GM12878 (cell line): ENCODE results near the gene DDHD1. TPM values are rescaled to one million over a fixed set of nuclear protein-coding genes. Genes with fewer than 3 reads are reported as not detected.

ENCODE experiments used
- CHD2 ChIP-seq: IDR thresholded peaks from 2 replicates; pipeline ENCODE4 v1.6.1; 2011; ENCODE audit warnings: low read depth, low read length, improper control_type of control experiment, borderline replicate concordance
- CHD4 ChIP-seq: fragments of 200-600 bp; sonication (generic); IDR thresholded peaks from 2 replicates; pipeline ENCODE4 v1.6.1; 2016; ENCODE audit warnings: mild to moderate bottlenecking
- IRF4 ChIP-seq: IDR thresholded peaks from 2 replicates; pipeline ENCODE4 v1.6.1; 2011; ENCODE audit warnings: low read depth, low read length
- NR2F1 ChIP-seq: fragments of 450-650 bp; conservative IDR thresholded peaks from 2 replicates; pipeline ENCODE4 v1.6.1; 2017; ENCODE audit warnings: mild to moderate bottlenecking
- SIX5 ChIP-seq: IDR thresholded peaks from 2 replicates; pipeline ENCODE4 v1.6.1; 2011; ENCODE audit warnings: mild to moderate bottlenecking, low read depth, low read length, moderate library complexity; ENCODE audit not compliant: severe bottlenecking
- SMAD1 ChIP-seq: fragments of 450-650 bp; IDR thresholded peaks from 2 replicates; pipeline ENCODE4 v1.6.1; 2018; ENCODE audit warnings: mild to moderate bottlenecking, low read depth; ENCODE audit not compliant: partially characterized antibody
- TBL1XR1 ChIP-seq: IDR thresholded peaks from 2 replicates; pipeline ENCODE4 v1.6.1; 2012; ENCODE audit warnings: low read depth, low read length, improper control_type of control experiment
- YBX1 ChIP-seq: fragments of 450-650 bp; IDR thresholded peaks from 2 replicates; pipeline ENCODE4 v1.6.1; 2016; ENCODE audit warnings: antibody characterized with exemption
- polyA plus RNA-seq, 11 experiments: library from polyadenylated mRNA; depleted of rRNA in 4 of 11; unstranded in 6 of 11; stranded (reverse) in 5 of 11; fragments of >200 nt; fragmentation: Nextera tagmentation in 4 of 11; fragmentation: Illumina TruSeq in 1 of 11; extraction: Ambion mirVana in 4 of 11; extraction: Trizol in 1 of 11; gene quantifications; 1 replicate in 1 of 11; 2 replicates in 10 of 11; pipeline versions ENCODE4 v1.2.1 to v1.2.3, GENCODE V29; 2011 to 2016; ENCODE audit warnings: inconsistent platforms in 2 of 11, missing spikeins in 2 of 11, low read depth in 1 of 11
- total RNA-seq, 4 experiments: library from RNA; depleted of rRNA in 3 of 4; stranded (reverse); fragments of >200 nt in 3 of 4; fragmentation: Illumina TruSeq in 1 of 4; extraction: Trizol in 1 of 4; gene quantifications; 2 replicates each; pipeline versions ENCODE4 v1.2.1 to v1.2.3, GENCODE V29; 2013 to 2021
- TF ChIP-seq, protein P1 (sequence below): fragments of 150-350 bp; IDR thresholded peaks from 2 replicates; pipeline ENCODE4 v1.6.1; 2016; ENCODE audit warnings: low read depth, low read length
- TF ChIP-seq, protein P2 (sequence below): IDR thresholded peaks from 2 replicates; pipeline ENCODE4 v1.6.1; 2012; ENCODE audit warnings: low read depth, low read length, improper control_type of control experiment
- TF ChIP-seq, protein P3 (sequence below): fragments of 450-650 bp; IDR thresholded peaks from 2 replicates; pipeline ENCODE4 v1.6.1; 2016; ENCODE audit warnings: mild to moderate bottlenecking, moderate library complexity, borderline replicate concordance
- TF ChIP-seq, protein P4 (sequence below): IDR thresholded peaks from 2 replicates; pipeline ENCODE4 v1.6.1; 2012; ENCODE audit warnings: mild to moderate bottlenecking, low read depth, low read length
- TF ChIP-seq, protein P5 (sequence below): fragments of 450-650 bp; IDR thresholded peaks from 2 replicates; pipeline ENCODE4 v1.6.1; 2018; ENCODE audit warnings: mild to moderate bottlenecking, low read depth, moderate library complexity; ENCODE audit not compliant: partially characterized antibody

The DDHD1 gene
- total and polyA plus RNA-seq, 10 of the 15 experiments (the other 5 are each of a cell fraction or from before 2014, with no cell fraction given), result 7.7 to 52.3 (median 28.5) TPM

DNA sequence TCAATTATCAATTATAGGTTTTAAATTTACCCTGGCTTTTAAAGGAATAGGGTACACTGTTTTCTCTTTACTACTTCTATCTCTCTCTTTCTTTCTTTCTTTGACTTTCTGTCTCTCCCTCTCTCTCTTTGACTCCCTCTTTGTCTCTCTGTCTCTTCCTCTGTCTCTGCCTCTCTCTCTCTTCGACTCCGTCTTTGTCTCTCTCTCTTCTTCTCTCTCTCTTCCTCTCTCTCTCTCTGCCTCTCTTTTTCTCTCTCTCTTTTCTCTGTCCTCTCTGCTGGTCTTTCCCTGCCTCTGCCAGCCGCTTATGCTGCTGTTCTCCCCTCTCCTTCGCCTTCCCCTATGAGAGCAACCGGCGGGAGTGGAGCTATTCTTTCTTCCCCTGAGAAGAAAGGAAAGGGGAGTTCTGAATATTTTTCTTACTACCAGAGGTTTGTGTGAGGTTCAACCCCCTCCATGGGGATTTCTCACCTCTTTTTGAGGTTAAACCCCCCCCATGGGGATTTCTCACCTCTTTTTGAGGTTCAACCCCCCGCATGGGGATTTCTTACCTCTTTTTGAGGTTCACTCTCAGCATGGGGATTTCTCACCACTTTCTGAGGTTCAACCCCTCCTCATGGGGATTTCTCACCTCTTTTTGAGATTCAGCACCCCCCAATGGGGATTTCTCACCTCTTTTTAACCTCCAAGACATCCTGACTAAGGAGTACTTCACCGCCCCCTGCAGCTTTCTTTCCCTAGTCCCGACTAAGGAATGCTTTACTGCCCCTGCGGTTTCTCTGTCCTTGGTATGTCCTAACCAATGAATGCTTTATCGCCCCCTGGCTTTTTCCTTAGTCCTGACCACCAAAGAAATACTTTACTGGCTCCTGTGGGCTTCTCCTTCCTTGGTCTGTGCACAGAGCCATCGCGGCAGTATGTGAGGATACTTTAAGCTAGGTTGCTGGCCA, 27.4 kb upstream of the DDHD1 start (continued):
- TF ChIP-seq, protein P1, sequence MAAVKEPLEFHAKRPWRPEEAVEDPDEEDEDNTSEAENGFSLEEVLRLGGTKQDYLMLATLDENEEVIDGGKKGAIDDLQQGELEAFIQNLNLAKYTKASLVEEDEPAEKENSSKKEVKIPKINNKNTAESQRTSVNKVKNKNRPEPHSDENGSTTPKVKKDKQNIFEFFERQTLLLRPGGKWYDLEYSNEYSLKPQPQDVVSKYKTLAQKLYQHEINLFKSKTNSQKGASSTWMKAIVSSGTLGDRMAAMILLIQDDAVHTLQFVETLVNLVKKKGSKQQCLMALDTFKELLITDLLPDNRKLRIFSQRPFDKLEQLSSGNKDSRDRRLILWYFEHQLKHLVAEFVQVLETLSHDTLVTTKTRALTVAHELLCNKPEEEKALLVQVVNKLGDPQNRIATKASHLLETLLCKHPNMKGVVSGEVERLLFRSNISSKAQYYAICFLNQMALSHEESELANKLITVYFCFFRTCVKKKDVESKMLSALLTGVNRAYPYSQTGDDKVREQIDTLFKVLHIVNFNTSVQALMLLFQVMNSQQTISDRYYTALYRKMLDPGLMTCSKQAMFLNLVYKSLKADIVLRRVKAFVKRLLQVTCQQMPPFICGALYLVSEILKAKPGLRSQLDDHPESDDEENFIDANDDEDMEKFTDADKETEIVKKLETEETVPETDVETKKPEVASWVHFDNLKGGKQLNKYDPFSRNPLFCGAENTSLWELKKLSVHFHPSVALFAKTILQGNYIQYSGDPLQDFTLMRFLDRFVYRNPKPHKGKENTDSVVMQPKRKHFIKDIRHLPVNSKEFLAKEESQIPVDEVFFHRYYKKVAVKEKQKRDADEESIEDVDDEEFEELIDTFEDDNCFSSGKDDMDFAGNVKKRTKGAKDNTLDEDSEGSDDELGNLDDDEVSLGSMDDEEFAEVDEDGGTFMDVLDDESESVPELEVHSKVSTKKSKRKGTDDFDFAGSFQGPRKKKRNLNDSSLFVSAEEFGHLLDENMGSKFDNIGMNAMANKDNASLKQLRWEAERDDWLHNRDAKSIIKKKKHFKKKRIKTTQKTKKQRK, result no peak
- TF ChIP-seq SMAD1 (peak; percentile 30), TBL1XR1 (peak; percentile 46; the same call in 1 of the 2 replicates), CHD4 (no peak), NR2F1 (peak; percentile 79), IRF4 (0 out of 2 replicates have a peak, but pooled peaks have one; percentile 15), CHD2 (no peak), YBX1 (0 out of 2 replicates have a peak, but pooled peaks have one; percentile 61), SIX5 (no peak)
- TF ChIP-seq, protein P2, sequence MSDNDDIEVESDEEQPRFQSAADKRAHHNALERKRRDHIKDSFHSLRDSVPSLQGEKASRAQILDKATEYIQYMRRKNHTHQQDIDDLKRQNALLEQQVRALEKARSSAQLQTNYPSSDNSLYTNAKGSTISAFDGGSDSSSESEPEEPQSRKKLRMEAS, result no peak
- TF ChIP-seq, protein P3, sequence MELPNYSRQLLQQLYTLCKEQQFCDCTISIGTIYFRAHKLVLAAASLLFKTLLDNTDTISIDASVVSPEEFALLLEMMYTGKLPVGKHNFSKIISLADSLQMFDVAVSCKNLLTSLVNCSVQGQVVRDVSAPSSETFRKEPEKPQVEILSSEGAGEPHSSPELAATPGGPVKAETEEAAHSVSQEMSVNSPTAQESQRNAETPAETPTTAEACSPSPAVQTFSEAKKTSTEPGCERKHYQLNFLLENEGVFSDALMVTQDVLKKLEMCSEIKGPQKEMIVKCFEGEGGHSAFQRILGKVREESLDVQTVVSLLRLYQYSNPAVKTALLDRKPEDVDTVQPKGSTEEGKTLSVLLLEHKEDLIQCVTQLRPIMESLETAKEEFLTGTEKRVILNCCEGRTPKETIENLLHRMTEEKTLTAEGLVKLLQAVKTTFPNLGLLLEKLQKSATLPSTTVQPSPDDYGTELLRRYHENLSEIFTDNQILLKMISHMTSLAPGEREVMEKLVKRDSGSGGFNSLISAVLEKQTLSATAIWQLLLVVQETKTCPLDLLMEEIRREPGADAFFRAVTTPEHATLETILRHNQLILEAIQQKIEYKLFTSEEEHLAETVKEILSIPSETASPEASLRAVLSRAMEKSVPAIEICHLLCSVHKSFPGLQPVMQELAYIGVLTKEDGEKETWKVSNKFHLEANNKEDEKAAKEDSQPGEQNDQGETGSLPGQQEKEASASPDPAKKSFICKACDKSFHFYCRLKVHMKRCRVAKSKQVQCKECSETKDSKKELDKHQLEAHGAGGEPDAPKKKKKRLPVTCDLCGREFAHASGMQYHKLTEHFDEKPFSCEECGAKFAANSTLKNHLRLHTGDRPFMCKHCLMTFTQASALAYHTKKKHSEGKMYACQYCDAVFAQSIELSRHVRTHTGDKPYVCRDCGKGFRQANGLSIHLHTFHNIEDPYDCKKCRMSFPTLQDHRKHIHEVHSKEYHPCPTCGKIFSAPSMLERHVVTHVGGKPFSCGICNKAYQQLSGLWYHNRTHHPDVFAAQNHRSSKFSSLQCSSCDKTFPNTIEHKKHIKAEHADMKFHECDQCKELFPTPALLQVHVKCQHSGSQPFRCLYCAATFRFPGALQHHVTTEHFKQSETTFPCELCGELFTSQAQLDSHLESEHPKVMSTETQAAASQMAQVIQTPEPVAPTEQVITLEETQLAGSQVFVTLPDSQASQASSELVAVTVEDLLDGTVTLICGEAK, result no peak
- TF ChIP-seq, protein P4, sequence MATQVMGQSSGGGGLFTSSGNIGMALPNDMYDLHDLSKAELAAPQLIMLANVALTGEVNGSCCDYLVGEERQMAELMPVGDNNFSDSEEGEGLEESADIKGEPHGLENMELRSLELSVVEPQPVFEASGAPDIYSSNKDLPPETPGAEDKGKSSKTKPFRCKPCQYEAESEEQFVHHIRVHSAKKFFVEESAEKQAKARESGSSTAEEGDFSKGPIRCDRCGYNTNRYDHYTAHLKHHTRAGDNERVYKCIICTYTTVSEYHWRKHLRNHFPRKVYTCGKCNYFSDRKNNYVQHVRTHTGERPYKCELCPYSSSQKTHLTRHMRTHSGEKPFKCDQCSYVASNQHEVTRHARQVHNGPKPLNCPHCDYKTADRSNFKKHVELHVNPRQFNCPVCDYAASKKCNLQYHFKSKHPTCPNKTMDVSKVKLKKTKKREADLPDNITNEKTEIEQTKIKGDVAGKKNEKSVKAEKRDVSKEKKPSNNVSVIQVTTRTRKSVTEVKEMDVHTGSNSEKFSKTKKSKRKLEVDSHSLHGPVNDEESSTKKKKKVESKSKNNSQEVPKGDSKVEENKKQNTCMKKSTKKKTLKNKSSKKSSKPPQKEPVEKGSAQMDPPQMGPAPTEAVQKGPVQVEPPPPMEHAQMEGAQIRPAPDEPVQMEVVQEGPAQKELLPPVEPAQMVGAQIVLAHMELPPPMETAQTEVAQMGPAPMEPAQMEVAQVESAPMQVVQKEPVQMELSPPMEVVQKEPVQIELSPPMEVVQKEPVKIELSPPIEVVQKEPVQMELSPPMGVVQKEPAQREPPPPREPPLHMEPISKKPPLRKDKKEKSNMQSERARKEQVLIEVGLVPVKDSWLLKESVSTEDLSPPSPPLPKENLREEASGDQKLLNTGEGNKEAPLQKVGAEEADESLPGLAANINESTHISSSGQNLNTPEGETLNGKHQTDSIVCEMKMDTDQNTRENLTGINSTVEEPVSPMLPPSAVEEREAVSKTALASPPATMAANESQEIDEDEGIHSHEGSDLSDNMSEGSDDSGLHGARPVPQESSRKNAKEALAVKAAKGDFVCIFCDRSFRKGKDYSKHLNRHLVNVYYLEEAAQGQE, result no peak
- TF ChIP-seq, protein P5, sequence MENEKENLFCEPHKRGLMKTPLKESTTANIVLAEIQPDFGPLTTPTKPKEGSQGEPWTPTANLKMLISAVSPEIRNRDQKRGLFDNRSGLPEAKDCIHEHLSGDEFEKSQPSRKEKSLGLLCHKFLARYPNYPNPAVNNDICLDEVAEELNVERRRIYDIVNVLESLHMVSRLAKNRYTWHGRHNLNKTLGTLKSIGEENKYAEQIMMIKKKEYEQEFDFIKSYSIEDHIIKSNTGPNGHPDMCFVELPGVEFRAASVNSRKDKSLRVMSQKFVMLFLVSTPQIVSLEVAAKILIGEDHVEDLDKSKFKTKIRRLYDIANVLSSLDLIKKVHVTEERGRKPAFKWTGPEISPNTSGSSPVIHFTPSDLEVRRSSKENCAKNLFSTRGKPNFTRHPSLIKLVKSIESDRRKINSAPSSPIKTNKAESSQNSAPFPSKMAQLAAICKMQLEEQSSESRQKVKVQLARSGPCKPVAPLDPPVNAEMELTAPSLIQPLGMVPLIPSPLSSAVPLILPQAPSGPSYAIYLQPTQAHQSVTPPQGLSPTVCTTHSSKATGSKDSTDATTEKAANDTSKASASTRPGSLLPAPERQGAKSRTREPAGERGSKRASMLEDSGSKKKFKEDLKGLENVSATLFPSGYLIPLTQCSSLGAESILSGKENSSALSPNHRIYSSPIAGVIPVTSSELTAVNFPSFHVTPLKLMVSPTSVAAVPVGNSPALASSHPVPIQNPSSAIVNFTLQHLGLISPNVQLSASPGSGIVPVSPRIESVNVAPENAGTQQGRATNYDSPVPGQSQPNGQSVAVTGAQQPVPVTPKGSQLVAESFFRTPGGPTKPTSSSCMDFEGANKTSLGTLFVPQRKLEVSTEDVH, result no peak
